Measurements from ENCODE around the gene TMEM132D. TPM values are rescaled to one million over a fixed set of nuclear protein-coding genes. Genes with fewer than 3 reads are reported as not detected.

TMEM132D gene
- total and polyA plus RNA-seq, 2 of the 4 experiments (the other 2 are of a cell fraction) = not detected

GRCh38 chr12:129245769-129246168 lies 658.1 kb downstream of the TMEM132D start:
- H4K5ac ChIP-seq (ENCODE audit: low read depth, low read length) = no peak overlapping the region
- H3K79me1 ChIP-seq (ENCODE audit: low read depth in 1 of 2, low read length in 2 of 2) = no peaks in the 10 kb centered on the region
- H3K14ac ChIP-seq (replicated peaks; ENCODE audit: low read depth, low read length) = no peak overlapping the region
- no peaks in the 10 kb centered on the region for H3K27me3 ChIP-seq (ENCODE audit: control insufficient read depth, insufficient read depth, low read length)
- no peak overlapping the region for H3K27ac ChIP-seq (ENCODE audit: insufficient read depth, low read length)
- H2AK9ac ChIP-seq (replicated peaks; ENCODE audit: low read depth, low read length, poor library complexity) = no peak overlapping the region
- H3K36me3 ChIP-seq (ENCODE audit: control insufficient read depth, insufficient read depth, low read length) = no peaks in the 10 kb centered on the region
- ChIA-PET CTCF (no interaction called here), POLR2A (ENCODE audit: unreplicated experiment) (no interaction called here)
- H4K20me1 ChIP-seq (ENCODE audit: insufficient read depth, low read length) = no peaks in the 10 kb centered on the region
- no peaks in the 10 kb centered on the region for H3K9me1 ChIP-seq (ENCODE audit: insufficient read depth, low read length)
- ATAC-seq (ENCODE audit: low read depth) = no peak
- no peak for TF ChIP-seq RFX5 (IDR thresholded peaks at IDR 0.05; ENCODE audit: low read depth, low read length)
- no peak for TF ChIP-seq CHD1 (IDR thresholded peaks at IDR 0.05; ENCODE audit: low read depth, low read length)
- no peak for TF ChIP-seq RCOR1 (IDR thresholded peaks at IDR 0.05; ENCODE audit: insufficient replicate concordance, low read length)
- TF ChIP-seq MAZ (IDR thresholded peaks at IDR 0.05; ENCODE audit: borderline replicate concordance, low read depth, low read length) = no peak
- TF ChIP-seq ELK1 (IDR thresholded peaks at IDR 0.05; ENCODE audit: borderline replicate concordance, low read depth, low read length) = no peak
- no peak for TF ChIP-seq CTCF (conservative IDR thresholded peaks at IDR 0.05; ENCODE audit: low read depth, low read length)
- no peak overlapping the region for H2BK20ac ChIP-seq (ENCODE audit: low read depth, low read length)
- H3K23ac ChIP-seq (ENCODE audit: low read depth, low read length) = no peak overlapping the region
- H3K56ac ChIP-seq (ENCODE audit: extremely low read depth, insufficient read depth, low read length) = no peak overlapping the region
- no peak overlapping the region for H4K8ac ChIP-seq (ENCODE audit: low read depth in 2 of 2, low read length in 2 of 2)
- no peaks in the 10 kb centered on the region for H3K4me1 ChIP-seq (ENCODE audit: control insufficient read depth, insufficient read depth, low read length)
- dilution Hi-C loops (cut with HindIII; ENCODE audit: low sequenced_read_pairs, unreplicated experiment) (no loop called here), in situ Hi-C loops (cut with MboI; ENCODE audit: low sequenced_read_pairs) (no loop called here), intact Hi-C loops (cut with micrococcal nuclease) (no loop called here)
- no TSS peak for BruUV-seq (replicated peaks)
- no peak overlapping the region for H3K18ac ChIP-seq (ENCODE audit: low read depth, low read length)
- no peak overlapping the region for H2AFZ ChIP-seq (replicated peaks; ENCODE audit: low read length, poor library complexity)
- no peak overlapping the region for H3K4ac ChIP-seq (ENCODE audit: low read depth, low read length)
- H4K91ac ChIP-seq (ENCODE audit: insufficient read depth, low read depth, low read length) = no peak overlapping the region
- no peak overlapping the region for H3K4me3 ChIP-seq (ENCODE audit: insufficient read depth, low read depth, low read length)
- no peak overlapping the region for H2BK15ac ChIP-seq (ENCODE audit: low read depth, low read length)
- no peak overlapping the region for H2AK5ac ChIP-seq (ENCODE audit: low read depth, low read length)
- 50% methylated on average over 1 of the region's 9 CpGs; no CpG with 5 or more reads in 1 of the 2 experiments for WGBS, 2 experiments (ENCODE audit: extremely low coverage in 2 of 2, insufficient read length in 1 of 2)
- no peak overlapping the region for H3K9ac ChIP-seq (ENCODE audit: low read depth, low read length)
- DNase-seq = no peak
- H3K4me2 ChIP-seq (ENCODE audit: low read depth, low read length) = no peak overlapping the region
- no peak overlapping the region for H2BK5ac ChIP-seq (ENCODE audit: low read depth, low read length, poor library complexity, severe bottlenecking)
- no peak overlapping the region for H2BK120ac ChIP-seq (ENCODE audit: low read depth, low read length)
- peaks cover 28% of the 10 kb centered on the region for H3K9me3 ChIP-seq (ENCODE audit: control insufficient read depth, insufficient read depth, low read length)
